ENCODE measurements around the gene C1orf53.

- TF ChIP-seq CTCF (conservative IDR thresholded peaks at IDR 0.05; ENCODE audit: low read depth, low read length) (no peak), EZH2 (IDR thresholded peaks at IDR 0.05; ENCODE audit: borderline replicate concordance, low read depth, low read length, poor library complexity, severe bottlenecking) (no peak)
Observed at GRCh38 chr1:197928849-197929336, 26.5 kb downstream of the C1orf53 start.
